ENCODE measurements around the gene STYXL2. TPM values are rescaled to one million over a fixed set of nuclear protein-coding genes. Genes with fewer than 3 reads are reported as not detected.
A peak's percentile ranks its signal among the peaks of the same experiment; 100 is the strongest.

The STYXL2 gene
- total RNA-seq, 6 experiments from 2014 or later, result 0.12 TPM; not detected in 5

GRCh38 chr1:167054946-167055630, 38.8 kb upstream of the STYXL2 start:
- no CpG with 5 or more reads among the region's 14 CpGs for WGBS (ENCODE audit: insufficient coverage, low coverage, low lambda C conversion rate, missing lambda C conversion rate)
- TF ChIP-seq POLR2A (IDR thresholded peaks at IDR 0.05) (no peak), CTCF (IDR thresholded peaks at IDR 0.05) (no peak)
- Histone ChIP-seq H3K4me3 (no peak overlapping the region), H3K27me3 (no peaks in the 10 kb centered on the region), H3K9me3 (no peaks in the 10 kb centered on the region), H3K36me3 (no peaks in the 10 kb centered on the region), H3K4me1 (peaks cover 0 to 3% (median 0%) of the 10 kb centered on the region in 4 donors), H3K27ac (no peak overlapping the region)
- intact Hi-C loops (cut with DNase I), result loop anchor here (10.0 kb wide), 1 partner anchor 80 kb away; the partner anchor contains the start of gene ILDR2 (in 2 of the 2)
- no peak for ATAC-seq
- DNase-seq, result no peak

- Histone ChIP-seq H3K4me3 (no peak overlapping the region), H3K27ac (no peak overlapping the region), H3K27me3 (no peaks in the 10 kb centered on the region), H3K9me3 (no peaks in the 10 kb centered on the region), H3K4me1 (peaks cover 0 to 3% (median 0%) of the 10 kb centered on the region in 4 donors), H3K36me3 (no peaks in the 10 kb centered on the region)
- intact Hi-C loops (cut with DNase I), result loop anchor here (10.0 kb wide), 1 partner anchor 82 kb away; the partner anchor contains the start of gene ILDR2 (in 2 of the 2)
- no peak for DNase-seq
- ATAC-seq, result no peak
- WGBS (ENCODE audit: insufficient coverage, low coverage, low lambda C conversion rate, missing lambda C conversion rate), result 40% methylated on average over 9 of the region's 10 CpGs
- TF ChIP-seq POLR2A (IDR thresholded peaks at IDR 0.05) (no peak), CTCF (IDR thresholded peaks at IDR 0.05) (no peak)
Measured at GRCh38 chr1:167056529-167057231, 37.2 kb upstream of the STYXL2 start.

GRCh38 chr1:167057241-167057688, 36.6 kb upstream of the STYXL2 start:
- Histone ChIP-seq H3K36me3 (no peaks in the 10 kb centered on the region), H3K4me1 (peaks cover 0 to 3% (median 0%) of the 10 kb centered on the region in 4 donors), H3K4me3 (no peak overlapping the region), H3K9me3 (no peaks in the 10 kb centered on the region), H3K27me3 (no peaks in the 10 kb centered on the region), H3K27ac (no peak overlapping the region)
- ATAC-seq (peak; percentile 81 to 89 (median 86)), DNase-seq (peak in 2 of 3 donors; percentile 42 to 62)
- TF ChIP-seq CTCF (IDR thresholded peaks at IDR 0.05) (peak; percentile 49 to 73 (median 62)), POLR2A (IDR thresholded peaks at IDR 0.05) (no peak)
- whole genome bisulfite sequencing (ENCODE audit: insufficient coverage, low coverage, low lambda C conversion rate, missing lambda C conversion rate), result 36% methylated on average over 5 of the region's 6 CpGs
- intact Hi-C loops (cut with DNase I), result loop anchor here (10.0 kb wide), 1 partner anchor 82 kb away; the partner anchor contains the start of gene ILDR2 (in 2 of the 2)

- intact Hi-C loops (cut with DNase I), result loop anchor here (10.0 kb wide), 1 partner anchor 84 kb away; the partner anchor contains the start of gene ILDR2 (in 2 of the 2)
- H3K27ac ChIP-seq, result no peak overlapping the region
- ATAC-seq, result peak; percentile 67 to 88 (median 86)
- no peaks in the 10 kb centered on the region for H3K9me3 ChIP-seq
- WGBS (ENCODE audit: insufficient coverage, low coverage, low lambda C conversion rate, missing lambda C conversion rate), result 12% methylated on average over 11 of the region's 17 CpGs
- no peak overlapping the region for H3K4me3 ChIP-seq
- H3K4me1 ChIP-seq, result peaks cover 0 to 3% (median 0%) of the 10 kb centered on the region in 4 donors
- DNase-seq, result peak; percentile 62 to 70 (median 70)
- TF ChIP-seq CTCF (IDR thresholded peaks at IDR 0.05) (peak; percentile 92 to 97 (median 96)), POLR2A (IDR thresholded peaks at IDR 0.05) (no peak)
- no peaks in the 10 kb centered on the region for H3K36me3 ChIP-seq
- H3K27me3 ChIP-seq, result no peaks in the 10 kb centered on the region
Measured at GRCh38 chr1:167059045-167059808, 34.6 kb upstream of the STYXL2 start.

Measured in right lobe of liver (tissue), 6 donors.